NCI-H2107 (cell line): ENCODE results near the gene DEPDC5.

Experiments used
- DNase-seq: peaks from one replicate; lab custom pipeline; 2025; lab: John Stamatoyannopoulos, UW

Gene DEPDC5

GRCh38 chr22:31852691-31853421, 99.0 kb downstream of the DEPDC5 start:
- no peak for DNase-seq

- no peak for DNase-seq
Observed at GRCh38 chr22:31853736-31854495, 100.1 kb downstream of the DEPDC5 start.

GRCh38 chr22:31857247-31857646, 103.4 kb downstream of the DEPDC5 start:
- DNase-seq: peak; percentile 66

DNA sequence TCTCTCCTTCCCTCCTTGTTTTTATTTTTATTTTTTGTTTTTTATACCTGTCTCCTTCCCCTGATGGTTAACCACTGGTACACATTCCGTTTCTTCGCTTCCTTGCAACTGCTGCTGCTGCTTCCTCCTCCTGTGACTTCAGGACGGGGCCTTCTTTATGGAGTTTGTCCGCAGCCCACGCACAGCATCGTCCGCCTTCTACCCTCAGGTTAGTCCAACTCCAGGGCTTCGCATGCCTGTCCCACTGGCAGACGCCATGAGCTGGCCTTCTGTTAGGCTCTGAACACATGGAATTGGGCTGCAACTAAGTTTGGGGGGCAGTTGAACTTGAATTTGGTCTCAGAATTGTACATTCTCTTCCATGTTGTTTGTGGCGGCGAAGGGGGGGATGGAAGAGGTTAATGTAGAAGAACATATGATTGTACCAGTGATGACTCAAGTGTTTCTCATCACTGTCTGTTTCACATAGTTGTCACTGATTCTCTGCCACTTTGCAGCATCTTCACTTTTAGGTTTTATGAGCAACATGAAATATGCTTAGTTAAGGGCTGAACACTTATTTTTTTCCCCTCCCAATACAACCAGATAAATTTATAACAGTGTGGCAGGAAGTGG, 107.5 kb downstream of the DEPDC5 start:
- no peak for DNase-seq

- DNase-seq: no peak
Observed at GRCh38 chr22:31866918-31867317, 113.1 kb downstream of the DEPDC5 start.

- no peak for DNase-seq
Observed at GRCh38 chr22:31867386-31868153, 113.8 kb downstream of the DEPDC5 start.

DNA sequence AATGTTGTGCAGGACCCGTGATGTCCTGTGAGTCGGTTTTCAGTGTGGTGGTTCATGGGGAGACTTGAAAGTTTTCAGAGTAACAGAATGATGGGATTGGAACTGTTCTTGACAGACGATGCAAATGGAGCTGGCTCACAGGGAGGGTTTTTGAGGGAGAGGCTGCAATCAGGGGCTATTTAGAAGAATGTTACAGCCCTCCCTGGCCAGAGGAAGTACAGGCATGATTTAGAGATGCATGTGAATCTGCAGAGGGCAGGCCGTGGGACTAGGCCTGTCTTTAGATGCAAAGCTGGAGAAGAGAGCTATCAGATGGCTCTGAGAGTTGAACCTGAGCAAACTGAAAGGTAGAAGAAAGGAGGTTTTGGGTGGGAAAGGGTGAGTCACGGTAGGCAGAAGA, 115.9 kb downstream of the DEPDC5 start:
- no peak for DNase-seq

GRCh38 chr22:31870890-31871289, 117.1 kb downstream of the DEPDC5 start:
- no peak for DNase-seq

DNA sequence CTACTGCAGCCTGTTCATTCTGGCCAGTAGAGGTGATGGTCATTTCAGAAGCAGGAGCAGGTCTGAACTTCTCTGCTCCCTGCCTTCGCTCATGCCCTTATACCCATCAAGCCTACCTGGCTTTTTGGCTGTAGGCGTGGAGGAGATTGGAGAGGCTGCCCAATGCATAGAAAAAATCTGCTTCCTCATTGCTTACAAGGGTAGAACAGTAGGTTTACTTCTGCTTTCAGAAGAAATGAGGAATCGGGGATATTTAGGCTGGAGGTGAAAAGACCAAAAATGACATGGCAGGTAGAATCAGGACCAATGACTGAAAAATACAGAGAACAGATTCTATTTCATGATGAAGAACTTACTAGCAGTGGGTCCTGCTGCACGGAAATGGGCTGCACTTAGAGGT, 117.7 kb downstream of the DEPDC5 start:
- DNase-seq: no peak

DNA sequence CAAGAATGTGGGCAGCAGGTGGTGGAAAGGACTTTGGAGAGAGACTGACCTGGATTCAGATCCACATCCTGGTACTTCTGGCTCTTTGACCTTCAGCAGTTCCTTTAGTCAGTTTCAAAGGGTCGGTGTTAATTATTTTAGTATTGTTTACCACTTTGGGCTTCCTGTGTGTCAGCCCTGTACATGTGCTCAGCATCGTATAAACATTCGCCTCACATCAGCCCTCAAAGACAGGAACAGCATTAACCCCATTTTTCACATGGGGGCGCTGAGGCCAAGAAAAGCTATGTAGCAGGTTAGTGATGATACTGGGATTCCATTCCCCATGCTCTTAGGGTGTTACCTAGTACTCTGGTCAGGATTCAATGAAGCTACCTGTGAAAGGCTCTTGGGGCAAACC, 118.4 kb downstream of the DEPDC5 start:
- DNase-seq: no peak

DNA sequence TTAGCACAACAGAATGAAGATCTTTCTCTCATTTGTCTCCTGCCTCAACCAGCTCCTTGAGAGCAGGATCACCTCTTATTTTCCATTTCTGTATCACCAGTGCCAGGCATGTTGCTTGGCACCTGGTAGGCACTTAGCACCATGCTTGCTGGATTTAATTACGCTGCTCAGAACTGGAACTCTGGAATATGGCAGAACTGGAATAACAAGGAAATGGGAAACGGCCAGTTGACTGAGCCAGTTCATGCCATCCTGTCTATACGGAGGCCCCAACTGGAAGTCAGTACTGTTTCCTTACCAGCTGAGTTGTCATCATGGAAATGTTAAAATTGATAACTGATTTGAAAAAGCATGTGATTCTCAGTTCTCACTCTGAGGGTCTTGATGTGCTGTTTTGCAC, 121.0 kb downstream of the DEPDC5 start:
- no peak for DNase-seq

- no peak for DNase-seq
Observed at GRCh38 chr22:31876156-31876920, 122.5 kb downstream of the DEPDC5 start.

GRCh38 chr22:31879585-31879984, 125.8 kb downstream of the DEPDC5 start:
- DNase-seq: no peak

- DNase-seq: no peak
Observed at GRCh38 chr22:31881200-31881599, 127.4 kb downstream of the DEPDC5 start.

GRCh38 chr22:31881865-31882264, 128.0 kb downstream of the DEPDC5 start:
- no peak for DNase-seq

DNA sequence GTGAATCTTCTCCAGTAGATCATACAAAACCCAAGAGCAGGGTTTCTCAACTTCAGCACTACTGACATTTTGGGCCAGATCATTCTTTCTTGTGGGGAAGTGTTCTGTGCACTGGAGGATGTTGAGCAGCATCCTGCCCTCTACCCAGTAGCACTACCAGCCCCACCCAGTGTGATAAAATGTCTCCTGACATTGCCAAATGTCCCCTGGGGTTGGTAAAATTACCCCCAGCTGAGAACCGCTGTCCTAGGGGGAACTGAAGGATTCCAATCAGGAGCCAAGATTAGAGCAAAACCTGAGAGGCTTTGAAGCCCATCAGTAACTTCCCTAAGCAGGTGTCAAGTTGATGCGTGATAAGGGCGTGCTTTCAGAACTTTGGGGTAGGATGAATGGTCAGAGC, 129.2 kb downstream of the DEPDC5 start:
- no peak for DNase-seq

GRCh38 chr22:31883989-31884388, 130.2 kb downstream of the DEPDC5 start:
- no peak for DNase-seq

DNA sequence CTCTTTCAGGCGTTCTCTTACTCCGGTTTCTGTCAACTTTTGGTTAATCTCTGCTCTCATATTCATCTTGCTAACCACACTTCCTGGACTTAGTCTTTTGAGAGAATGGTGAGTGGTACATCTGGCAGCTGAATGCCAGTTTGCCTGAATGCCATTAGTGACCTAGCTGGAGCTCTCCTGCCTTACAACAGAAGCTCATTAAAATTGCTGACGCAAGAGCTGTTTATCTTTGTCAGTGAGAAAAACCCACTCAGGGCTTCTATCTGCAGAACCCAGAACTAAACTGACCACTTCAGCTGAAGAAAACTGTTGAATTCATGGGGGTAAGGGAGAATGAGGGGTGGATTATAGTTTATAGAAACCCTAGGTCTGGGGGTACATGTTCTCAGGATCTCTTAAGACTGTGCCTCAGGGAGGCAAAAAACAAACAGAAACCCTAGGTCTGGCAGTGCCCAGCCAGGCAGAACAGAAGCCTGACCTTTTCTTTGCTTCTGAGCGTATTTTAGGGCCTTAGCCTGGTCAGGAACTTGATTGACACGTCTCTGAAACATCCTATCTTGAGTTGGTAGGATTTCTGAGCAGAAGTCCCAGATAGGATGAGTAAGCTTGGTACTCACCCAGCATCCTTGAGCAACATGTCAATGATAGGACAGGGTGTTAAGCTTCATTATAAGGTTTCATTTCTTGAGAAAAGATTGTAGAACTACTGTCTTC, 137.7 kb downstream of the DEPDC5 start:
- no peak for DNase-seq

GRCh38 chr22:31892080-31892433, 138.2 kb downstream of the DEPDC5 start:
- no peak for DNase-seq

GRCh38 chr22:31893460-31893859, 139.6 kb downstream of the DEPDC5 start:
- no peak for DNase-seq
